Activated T-cell treated with anti-CD3 and anti-CD28 coated beads for 1 hour (primary cell): ENCODE results near the gene COPS4.
"Not testable (repeated sequence)": the region's sequence is repeated elsewhere in the genome, so short reads cannot be mapped to it uniquely, and the experiment has no call there.

Source experiments
- DNase-seq: peaks from one replicate; pipeline ENCODE4 v3.0.0-alpha.2; 2020; ENCODE audit warnings: low read depth

Gene COPS4

DNA sequence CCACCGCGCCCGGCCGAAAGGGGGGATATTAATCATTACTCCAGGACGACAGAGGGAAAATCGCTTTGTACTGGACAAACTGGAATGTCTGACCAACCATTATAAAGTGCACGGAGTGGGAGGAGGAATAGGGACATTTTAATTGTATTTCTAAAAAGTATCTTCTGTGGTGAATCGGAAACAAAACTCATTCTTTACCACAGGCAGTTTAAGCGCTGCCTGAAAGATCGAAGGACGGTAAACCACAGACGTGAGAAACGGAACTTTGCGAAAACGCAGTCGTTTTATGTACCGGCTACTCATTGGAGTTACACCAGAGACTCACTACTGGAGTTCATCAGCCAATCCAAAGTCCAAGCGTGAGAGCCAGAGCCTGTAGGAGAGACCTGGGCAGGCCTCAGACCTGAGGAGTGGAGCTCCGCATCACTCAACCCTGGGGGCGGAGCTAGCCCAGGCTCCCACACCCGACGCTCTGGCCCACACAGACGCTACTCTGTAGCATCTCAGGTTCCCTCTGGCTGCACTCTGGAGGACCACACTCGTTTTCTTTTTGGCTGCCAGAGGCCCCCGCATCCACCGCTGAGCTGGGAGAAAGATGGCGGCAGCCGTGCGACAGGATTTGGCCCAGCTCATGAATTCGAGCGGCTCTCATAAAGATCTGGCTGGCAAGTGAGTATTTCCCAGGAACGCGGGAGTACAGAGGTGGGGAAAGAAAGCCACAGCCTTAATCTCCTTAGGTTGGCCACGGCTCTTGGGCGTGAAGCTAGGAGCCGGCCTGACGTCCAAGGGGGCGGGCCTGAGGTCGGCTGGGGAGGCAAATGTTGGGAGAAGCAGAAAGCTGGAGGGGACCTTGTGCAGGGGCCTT, at the start of gene COPS4:
Gene COPS4, plus strand, starts transcription at position 554 of the 865 bp plus-strand sequence. Its CDS starts 42 bp downstream, at position 596.
- DNase-seq: peak; percentile 84

DNA sequence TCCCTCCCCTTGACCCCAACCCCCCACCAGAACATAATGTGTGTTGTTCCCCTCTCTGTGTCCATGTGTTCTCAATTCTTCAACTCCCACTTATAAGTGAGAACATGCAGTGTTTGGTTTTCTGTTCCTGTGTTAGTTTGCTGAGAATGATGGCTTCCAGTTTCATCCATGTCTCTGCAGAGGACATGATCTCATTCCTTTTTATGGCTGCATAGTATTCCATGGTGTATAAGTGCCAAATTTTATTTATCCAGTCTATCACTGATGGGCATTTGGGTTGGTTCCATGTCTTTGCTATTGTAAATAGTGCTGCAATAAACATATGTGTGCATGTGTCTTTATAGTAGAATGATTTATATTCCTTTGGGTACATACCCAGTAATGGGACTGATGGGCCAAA, 47.5 kb upstream of the COPS4 start:
- not testable (repeated sequence) for DNase-seq

DNA sequence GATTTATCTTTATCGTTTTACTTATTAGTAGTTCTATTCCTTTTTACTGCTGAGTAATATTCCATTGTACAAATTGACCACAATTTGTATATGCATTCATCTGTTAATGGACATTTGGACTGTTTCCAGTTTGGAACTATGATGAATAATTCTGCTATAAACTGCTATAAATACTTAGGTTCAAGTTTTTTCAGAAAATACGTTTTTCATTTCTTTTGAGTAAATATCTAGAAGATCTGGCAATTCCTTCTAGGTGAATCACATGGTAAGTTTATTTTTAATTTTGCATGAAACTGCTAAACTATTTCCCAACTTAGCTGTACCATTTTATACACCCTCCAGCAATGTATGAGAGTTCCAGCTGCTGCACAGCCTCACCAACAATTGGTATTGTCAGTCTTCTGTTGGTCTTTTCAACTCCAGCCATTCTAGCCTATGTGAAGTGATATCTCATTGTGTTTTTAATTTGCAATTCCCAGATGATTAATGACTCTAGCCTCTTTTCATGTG, 46.6 kb upstream of the COPS4 start:
- no peak for DNase-seq

DNA sequence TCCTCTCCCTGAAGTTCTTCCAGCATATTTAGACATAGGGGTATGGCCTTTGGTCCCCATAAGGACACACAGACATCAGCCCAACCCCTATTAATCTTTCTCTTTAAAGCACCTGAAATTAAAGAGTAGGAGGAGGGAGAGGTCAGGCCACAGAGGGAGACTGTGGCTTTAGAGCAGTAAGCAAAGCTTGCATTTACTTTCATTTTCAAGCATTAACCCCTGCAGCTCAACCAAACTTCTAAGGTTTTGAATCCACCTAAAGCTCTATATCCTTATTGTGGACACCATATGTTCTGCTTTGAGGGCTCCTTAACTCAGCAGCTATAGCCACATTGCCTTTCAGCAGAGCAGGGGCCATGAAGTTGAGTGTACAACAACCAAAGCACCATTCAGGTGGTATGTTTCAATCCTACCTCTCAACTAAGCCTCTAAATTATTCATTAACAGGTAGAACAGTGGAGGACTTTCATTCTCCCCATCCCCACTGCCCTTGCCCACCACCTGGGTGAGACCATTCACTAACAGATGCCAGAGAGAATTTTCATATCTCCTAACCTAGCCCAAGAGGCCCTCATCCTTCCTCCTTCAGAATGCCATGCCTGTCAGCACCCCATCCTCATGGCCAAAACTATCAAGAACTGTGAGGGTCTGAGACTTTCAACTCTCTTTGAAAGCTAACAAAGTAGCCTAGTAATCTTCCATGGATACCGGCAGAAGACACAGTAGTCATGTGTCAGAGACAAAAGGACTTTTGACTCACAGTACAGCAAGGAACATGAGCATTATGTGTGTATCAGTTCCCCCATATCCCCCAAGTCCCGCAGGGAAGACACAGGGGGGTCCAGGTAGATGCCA, 45.2 kb upstream of the COPS4 start:
- DNase-seq: no peak

DNA sequence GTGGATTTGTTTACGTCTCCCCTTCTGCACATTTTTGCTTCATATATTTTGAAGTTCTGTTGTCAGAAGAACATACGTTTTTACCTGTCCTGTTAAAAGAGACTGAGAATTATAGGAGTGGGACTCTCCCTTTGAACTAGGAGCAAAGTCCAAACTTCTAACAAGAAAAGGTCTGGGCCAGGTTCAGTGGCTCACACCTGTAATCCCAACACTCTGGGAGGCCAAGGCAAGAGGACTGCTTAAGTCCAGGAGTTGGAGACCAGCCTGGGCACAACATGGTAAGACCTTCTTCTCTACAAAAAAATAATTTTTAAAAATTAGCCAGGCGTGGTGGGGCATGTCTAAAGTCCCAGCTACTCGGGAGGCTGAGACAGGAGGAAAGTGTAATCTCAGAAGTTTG, 40.1 kb upstream of the COPS4 start:
- DNase-seq: no peak

DNA sequence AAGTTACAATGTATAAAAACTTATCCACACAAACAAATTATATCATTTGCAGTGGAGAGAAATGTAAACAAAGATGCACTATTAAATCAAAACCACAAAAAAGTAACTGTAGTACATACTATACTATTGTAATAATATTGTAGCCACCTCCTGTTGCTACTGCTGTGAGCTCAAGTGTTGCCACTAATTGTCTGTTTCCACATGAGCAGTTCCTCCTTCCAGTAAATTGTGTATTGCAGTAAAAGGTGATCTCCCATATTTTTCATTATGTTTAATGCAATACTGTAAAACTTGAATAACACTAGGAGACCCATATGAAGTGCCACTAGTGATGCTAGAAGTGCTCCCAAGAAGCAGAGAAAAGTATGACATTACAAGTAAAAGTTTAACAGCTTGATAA, 36.1 kb upstream of the COPS4 start:
- DNase-seq: no peak

DNA sequence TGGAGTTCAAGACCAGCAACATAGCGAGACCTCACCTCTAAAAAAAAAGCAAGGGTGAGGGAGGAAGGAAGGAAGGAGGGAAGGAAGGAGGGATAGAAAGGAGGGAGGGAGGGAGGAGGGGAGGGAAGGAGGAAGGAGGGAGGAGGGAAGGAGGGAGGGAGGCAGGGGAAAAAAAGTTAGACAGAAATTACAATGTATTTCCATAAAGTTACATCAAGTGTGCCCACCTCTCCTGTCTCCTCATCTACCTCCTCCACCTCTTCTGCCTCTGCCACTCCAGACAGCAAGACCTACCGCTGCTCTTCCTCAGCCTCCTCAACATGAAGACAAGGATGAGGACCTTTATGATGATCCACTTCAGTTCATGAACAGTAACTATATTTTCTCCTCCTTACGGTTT, 32.7 kb upstream of the COPS4 start:
- no peak for DNase-seq

DNA sequence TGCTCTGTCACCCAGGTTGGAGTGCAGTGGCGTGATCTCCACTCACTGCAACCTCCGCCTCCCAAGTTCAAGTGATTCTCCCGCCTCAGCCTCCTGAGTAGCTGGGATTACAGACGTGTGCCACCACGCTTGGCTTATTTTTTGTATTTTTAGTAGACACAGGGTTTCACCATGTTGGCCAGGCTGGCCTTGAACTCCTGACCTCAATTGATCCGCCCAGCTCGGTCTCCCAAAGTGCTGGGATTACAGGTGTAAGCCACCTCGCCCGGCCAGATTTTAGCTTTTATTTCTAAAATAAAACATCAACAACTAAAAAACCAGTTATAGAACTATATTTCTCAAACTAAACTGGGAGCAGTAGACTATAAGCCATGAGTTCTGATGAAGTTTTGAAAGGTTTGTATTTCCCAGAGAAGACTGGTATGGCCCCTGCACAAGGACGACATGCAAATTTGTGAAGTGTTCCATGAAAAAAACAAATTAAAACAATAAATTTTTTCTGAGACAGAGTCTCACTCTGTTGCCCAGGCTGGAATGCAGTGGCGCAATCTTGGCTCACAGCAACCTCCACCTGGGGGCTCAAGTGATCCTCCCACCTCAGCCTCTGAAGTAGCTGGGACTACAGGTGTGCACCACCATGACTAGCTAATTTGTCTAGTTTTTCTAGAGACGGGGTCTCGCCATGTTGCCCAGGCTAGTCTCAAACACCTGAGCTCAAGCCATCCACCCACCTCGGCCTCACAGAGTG, 31.8 kb upstream of the COPS4 start:
- DNase-seq: not testable (repeated sequence)

DNA sequence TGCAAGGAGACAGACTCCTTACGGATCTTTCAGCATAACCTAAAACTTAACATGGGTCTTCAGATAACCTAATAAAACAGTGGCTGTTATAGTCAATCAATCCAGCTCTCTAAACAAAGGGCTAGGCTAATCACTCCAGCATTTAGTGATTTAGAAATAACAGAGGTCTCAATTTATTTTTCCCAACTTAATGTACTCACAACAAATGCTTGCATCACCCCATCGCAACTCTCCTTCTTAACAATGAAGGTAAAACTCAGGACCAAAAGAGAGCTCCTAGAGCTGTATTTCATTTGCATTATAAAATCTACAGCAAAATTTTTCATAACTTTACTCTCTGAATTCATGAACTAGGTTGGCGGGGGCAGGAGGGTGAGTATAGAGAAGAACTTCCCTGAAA, 25.5 kb upstream of the COPS4 start:
- no peak for DNase-seq

DNA sequence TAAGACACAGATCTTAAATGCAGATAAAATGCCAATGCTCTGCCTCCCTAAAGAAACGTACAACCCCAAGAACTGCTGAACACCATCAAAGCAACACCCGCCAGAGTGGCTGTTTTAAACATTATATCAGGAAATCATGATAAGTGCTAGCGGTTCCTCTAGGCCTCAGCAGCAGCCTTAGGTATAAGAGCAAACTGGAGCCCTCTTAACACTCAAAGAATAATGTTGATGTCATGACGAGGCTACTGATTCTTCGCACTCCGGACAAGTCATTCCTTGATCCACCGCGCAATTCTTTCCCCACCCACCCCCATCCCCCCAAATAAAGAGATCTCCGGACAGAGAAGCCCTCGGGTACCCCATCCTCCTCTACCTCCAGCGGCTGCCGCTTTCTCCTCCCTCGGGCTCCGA, 24.9 kb upstream of the COPS4 start:
- DNase-seq: no peak

DNA sequence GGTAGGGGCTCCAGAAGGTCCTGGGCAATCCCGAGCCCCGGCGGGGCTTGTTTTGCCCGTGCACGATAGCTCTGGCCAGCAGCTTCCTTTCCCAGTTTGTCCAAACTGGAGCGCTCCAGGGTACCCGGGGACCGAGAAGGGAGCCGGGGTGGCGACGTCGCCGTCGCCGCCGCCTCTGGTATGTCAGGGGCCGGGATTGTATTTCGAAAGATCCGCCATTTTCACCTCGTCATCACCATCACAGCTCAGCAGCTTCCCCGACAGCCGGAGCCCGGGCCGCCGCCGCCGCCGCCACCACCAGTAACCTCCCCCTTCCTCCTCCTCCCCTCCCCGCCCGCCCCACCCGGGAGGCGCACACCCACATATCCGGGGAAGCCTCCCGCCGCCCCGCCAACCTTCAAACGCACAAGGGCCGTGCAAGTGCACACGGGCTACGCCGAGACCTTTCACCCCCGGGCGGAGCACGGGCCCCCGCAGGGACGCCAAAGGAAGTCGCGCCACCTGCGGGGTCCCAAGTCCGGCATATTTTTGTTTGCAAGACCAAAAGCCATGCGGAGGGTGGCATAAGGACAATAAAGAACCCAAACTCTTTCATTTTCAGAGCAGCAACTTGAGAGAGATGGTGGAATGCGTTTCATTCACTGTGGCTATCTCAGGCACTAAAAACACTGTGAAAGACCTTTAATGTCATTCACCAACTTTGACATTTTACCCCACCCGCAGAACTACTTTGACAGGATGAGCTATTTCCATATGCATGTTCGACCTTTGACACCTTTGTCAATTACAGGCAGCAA, 24.3 kb upstream of the COPS4 start, which contains the start of gene LIN54:
Gene LIN54, minus strand, starts transcription at position 302 of the 797 bp plus-strand sequence. CDS start 25,979 bp downstream, outside the sequence.
- peak; percentile 72 for DNase-seq

DNA sequence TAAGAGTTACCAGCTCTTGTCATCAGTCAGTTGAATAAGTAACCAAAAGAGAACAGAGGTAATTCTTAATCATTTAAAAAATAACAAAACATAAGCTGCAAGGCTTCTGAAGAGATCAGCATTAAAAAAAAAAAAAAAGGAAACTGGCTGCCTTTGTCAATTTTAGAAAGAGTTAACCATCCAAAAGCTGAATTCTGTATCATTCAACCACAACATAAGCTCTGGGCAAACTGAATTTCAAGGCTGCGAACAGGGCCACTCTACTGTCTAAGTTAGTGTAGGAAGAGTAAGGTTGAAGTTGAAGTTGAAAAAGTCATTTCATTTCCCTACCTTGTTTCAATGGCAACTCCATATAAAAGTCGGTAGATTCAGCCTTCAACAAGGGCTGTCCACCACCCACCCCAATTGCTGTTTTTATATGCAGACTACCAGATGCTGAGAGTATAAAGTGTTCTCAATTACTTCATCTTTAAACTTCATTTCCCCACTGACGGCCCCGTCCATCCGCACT, 23.2 kb upstream of the COPS4 start:
- DNase-seq: no peak

DNA sequence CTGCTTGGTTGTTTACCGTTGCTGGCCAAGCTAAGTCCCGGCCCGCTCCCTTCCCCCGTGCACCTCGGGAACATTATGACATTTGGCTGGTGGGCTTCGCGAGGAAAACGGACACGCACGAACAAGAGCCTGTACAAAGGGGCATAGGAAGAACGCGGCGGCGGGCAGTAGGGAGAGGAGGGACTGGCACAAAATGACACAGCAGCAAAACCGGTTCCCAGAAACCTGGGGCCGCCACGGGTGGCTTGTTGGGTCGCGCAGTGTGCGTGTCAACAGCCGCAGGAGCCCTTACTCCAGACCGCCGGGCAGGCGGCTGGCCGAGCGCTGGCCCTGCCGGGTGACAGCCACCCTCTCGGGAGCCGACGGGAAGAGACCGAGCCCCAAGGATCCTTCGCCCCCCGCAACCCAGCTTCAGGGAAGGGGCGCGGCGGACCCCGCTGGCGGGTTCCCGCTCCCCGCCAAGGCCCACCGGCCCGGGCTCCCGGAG, 22.7 kb upstream of the COPS4 start:
- DNase-seq: peak; percentile 4

DNA sequence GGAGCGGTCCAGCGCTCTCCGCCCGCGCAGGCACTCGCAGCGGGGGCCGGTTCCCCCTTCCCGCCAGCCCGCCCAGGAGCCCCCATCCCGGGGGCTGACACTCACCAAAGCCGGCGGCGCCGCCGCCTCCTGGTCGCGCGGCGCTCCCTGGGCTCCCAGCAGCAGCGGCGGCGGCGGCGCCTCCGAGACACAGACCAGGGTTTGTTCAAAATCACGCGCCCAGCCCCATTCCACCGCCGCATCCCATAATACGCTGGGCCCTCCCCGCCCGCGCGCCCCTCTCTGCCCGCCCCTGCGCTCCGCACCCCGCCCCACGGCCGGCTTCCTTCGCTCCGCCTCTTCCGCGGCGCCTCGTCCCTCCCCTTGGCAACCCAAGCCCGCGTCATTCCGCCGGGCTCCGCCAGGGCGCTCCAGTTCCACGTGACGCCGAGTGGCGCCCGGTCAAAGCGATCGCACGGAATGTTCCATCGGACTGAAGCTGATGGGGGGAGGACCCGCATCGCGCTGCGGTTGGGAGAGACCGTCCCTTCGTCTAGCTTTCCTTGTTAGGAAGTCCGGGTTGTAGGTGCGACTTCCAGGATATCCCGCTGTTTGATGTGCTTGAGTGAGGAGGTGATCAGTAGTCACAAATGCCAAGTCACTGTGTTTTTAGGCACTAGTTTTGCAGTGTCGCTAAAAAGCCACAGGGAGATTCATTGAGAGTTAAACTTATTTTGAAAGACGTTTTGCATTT, 22.1 kb upstream of the COPS4 start:
- peak; percentile 95 for DNase-seq

DNA sequence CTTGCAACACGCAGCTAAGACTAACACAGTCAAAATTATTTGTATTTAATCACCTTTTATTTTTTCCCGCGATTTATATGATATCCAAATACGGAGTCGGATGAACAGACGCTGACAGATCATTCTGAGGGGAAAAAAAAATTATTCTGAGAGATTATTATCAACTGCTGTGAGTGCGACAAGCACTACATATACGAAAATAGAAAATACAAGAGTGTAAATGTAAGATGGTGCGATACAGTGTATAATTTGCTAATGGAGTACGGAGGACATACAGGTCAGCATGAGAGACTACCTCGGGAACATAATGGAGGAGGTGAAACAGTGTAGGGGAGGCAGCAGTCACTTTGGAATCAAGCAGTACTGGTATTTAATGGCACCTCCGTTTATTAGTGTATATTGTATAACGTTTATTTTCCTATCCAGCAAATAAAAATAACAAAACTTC, 21.5 kb upstream of the COPS4 start:
- DNase-seq: no peak

DNA sequence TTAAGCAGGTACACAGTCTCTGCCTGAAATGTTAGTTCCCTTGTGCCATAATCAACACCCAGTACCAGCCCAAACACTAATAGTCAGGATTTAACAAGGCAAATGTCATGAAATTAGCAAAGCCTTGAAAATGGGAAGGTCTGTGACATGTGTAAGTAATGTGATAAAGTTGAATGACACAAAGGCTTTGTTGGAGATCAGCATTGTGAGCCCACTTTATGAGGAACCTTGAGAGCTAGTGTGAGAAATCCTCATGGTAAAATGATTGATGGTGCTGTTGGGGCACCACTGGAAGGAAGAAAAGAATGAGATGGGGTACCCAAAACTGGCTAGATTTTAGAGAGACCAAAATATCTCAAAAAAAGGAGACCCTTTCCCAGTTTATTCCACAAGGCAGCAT, 21.1 kb upstream of the COPS4 start:
- no peak for DNase-seq

DNA sequence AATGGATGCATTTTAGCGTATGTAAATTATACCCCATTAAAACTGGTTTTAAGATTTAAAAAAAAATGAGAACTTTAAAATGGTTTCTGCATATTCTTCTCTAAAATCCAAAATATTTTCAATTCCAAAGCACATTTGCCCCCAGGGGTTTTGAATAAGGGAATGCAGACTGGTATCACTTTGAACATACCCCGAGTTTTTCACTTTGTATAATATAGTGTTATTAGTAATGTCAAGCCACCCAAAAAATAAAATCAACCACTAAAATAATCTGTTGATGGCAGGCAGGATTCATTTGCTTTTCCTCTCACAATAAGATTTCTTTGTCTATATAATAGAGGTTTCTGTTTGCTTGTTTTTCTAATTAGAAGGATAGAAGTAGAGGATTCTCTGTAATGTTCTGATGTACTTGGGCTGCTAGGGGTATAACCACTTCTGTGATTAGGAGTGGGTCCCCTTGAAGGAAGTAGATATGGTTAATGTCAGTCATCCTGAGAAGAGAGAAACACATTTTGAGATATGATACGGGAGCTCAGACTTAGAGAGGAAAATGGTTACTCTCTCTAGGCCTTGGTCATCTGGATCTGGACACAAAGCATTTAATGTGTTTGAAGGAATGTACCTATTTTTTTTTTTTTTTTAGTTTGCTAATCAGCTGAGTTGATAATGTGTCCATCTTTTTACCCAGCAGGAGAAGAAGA, 15.0 kb upstream of the COPS4 start:
- no peak for DNase-seq

DNA sequence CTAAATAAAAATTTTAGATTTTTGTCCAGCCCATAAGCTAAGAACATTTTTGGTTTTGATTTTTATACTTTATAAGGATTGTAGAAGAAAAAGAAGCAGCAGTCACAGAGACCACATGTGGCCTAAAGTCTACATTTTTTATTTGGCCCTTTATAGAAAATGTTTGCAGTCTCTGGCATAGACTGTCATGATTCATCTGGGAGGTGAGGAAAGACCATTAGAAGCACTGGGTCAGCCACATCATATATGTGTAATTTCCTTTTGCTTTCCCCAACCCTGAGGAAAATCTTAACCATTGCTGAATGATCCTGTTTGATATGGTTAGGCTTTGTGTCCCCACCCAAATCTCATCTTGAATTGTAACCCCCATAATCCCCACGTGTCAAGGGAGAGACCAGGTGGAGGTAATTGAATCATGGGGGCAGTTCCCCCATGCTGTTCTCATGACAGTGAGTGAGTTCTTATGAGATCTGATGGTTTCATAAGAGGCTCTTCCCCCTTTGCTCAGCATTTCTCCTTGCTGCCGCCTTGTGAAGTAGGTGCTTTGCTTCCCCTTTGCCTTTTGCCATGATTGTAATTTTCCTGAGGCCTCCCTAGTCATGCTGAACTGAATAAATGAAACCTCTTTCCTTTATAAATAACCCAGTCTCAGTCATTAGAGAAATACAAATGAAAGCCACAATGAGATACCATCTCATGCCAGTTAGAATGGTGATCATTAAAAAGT, 12.1 kb upstream of the COPS4 start:
- DNase-seq: no peak

DNA sequence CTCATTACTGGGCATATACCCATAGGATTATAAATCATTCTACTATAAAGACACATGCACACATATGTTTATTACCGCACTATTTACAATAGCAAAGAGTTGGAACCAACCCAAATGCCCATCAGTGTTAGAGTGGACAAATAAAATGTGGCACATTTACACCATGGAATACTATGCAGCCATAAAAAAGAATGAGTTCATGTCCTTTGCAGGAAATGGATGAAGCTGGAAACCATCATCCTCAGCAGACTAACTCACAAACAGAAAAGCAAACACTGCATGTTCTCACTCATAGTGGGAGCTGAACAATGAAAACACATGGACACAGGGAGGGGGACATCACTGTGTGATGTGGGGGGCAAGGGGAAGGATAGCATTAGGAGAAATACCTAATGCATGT, 11.4 kb upstream of the COPS4 start:
- not testable (repeated sequence) for DNase-seq
